Body of pancreas (tissue), 4 donors: ENCODE results near the gene TCN2. TPM values are rescaled to one million over a fixed set of nuclear protein-coding genes. Genes with fewer than 3 reads are reported as not detected.
A peak's percentile ranks its signal among the peaks of the same experiment; 100 is the strongest.

ENCODE experiments used
- ATAC-seq: fragments of 150-250 bp; one replicate; pipeline ENCODE4 v1.9.1; 2016
- DNase-seq, 4 donors: peaks; one replicate each; pipeline ENCODE4 v3.0.0-alpha.2; 2019
- H3K27ac ChIP-seq, 4 donors: fragments of 200-600 bp; sonication (generic); 1 replicate in 3 of 4; 2 replicates in 1 of 4; pipeline versions ENCODE4 v1.5.1 to v1.6.1; 2016 to 2019; ENCODE audit warnings: mild to moderate bottlenecking in 1 of 4, mixed read lengths in 1 of 4, moderate library complexity in 1 of 4
- H3K27me3 ChIP-seq, 2 donors: fragments of 200-600 bp; sonication (generic); one replicate each; pipeline ENCODE4 v1.6.0; 2016; ENCODE audit warnings: mild to moderate bottlenecking in 1 of 2
- H3K36me3 ChIP-seq, 2 donors: fragments of 200-600 bp; sonication (generic); replicated peaks in 1 of 2; 2 replicates each; pipeline ENCODE4 v1.5.1; 2016; ENCODE audit warnings: low read depth in 2 of 2; ENCODE audit not compliant: insufficient read depth in 1 of 2
- H3K4me1 ChIP-seq: fragments of 200-600 bp; sonication (generic); one replicate; pipeline ENCODE4 v1.6.0; 2016
- H3K4me3 ChIP-seq, 2 donors: fragments of 200-600 bp; sonication (generic); 1 replicate in 1 of 2; 2 replicates in 1 of 2; pipeline ENCODE4 v1.5.1; 2016 to 2019
- H3K9me3 ChIP-seq, 3 donors: fragments of 200-600 bp; sonication (generic); 1 replicate in 2 of 3; 2 replicates in 1 of 3; pipeline ENCODE4 v1.5.1; 2016
- POLR2A ChIP-seq, 3 donors: fragments of 450-650 bp; IDR thresholded peaks; one replicate each; pipeline ENCODE4 v1.6.1; 2016; ENCODE audit warnings: antibody characterized with exemption in 3 of 3, mild to moderate bottlenecking in 2 of 3
- WGBS, 2 donors: methylation state at CpG; one replicate each; pipeline ENCODE4 v1.1.5; 2017; 5-methylcytosine and 5-hydroxymethylcytosine counted together
- intact Hi-C: fragments of 100-400 bp; cut with DNase I; formaldehyde crosslinking; loops from one replicate; pipeline ENCODE4 v1.15.1; 2023
- total RNA-seq, 2 donors: library from RNA; depleted of rRNA; stranded (reverse); fragments of >200 nt; gene quantifications; one replicate each; pipeline ENCODE4 v1.1.0, GENCODE V29; 2016
- TF ChIP-seq, protein P1 (sequence below), 7 experiments: fragments of 450-650 bp in 4 of 7; fragments of 200-600 bp in 3 of 7; sonication (generic) in 3 of 7; IDR thresholded peaks; one replicate each; pipeline ENCODE4 v1.5.1; 2016 to 2019; ENCODE audit warnings: antibody characterized with exemption in 7 of 7

TCN2 gene
- total RNA-seq, 2 donors from 2014 or later: 14.8 to 16.3 TPM

DNA sequence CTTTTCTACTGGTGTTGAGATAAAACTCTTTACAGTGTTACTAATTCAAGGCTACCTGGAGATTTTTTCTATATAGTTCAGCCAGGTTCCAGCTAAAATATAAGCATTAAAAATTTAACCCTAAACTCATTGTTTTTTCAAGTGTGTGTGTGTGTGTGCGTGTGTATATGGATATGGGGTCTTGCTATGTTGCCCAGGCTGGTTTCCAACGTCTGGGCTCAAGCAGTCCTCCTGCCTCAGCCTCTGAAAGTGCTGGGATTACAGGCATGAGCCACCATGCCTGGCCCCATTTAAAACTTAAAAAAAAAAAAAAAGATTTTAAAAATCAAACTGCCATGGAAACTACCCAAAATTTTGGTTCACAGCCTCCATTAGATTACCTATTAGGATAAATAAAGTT is 10.8 kb upstream of the TCN2 start:
- H3K27ac ChIP-seq: peak overlapping the region in 1 of 4 donors; percentile 56
- WGBS, 2 donors: 13 to 22% methylated on average over 2 of the region's 2 CpGs

DNA sequence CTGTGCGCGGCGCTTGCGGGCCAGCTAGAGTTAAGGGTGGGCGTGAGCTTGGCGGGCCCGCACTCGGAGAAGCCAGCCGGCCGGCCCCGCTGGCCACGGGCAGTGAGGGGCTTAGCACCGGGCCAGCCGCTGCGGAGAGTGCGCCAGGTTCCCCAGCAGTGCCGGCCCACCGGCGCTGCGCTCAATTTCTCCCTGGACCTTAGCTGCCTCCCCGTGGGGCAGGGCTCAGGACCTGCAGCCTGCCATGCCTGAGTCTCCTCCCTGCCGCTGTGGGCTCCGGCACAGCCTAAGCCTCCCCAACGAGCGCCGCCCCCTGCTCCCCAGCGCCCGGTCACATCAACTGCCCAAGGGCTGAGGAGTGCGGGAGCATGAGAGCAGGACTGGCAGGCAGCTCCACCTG is 10.1 kb upstream of the TCN2 start:
- TF ChIP-seq POLR2A (IDR thresholded peaks at IDR 0.05): no peak
- TF ChIP-seq, protein P1, sequence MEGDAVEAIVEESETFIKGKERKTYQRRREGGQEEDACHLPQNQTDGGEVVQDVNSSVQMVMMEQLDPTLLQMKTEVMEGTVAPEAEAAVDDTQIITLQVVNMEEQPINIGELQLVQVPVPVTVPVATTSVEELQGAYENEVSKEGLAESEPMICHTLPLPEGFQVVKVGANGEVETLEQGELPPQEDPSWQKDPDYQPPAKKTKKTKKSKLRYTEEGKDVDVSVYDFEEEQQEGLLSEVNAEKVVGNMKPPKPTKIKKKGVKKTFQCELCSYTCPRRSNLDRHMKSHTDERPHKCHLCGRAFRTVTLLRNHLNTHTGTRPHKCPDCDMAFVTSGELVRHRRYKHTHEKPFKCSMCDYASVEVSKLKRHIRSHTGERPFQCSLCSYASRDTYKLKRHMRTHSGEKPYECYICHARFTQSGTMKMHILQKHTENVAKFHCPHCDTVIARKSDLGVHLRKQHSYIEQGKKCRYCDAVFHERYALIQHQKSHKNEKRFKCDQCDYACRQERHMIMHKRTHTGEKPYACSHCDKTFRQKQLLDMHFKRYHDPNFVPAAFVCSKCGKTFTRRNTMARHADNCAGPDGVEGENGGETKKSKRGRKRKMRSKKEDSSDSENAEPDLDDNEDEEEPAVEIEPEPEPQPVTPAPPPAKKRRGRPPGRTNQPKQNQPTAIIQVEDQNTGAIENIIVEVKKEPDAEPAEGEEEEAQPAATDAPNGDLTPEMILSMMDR (IDR thresholded peaks at IDR 0.05): no peak
- Histone ChIP-seq H3K36me3 (no peaks in the 10 kb centered on the region), H3K27ac (peak overlapping the region in 3 of 4 donors; percentile 0 to 56 (median 39)), H3K27me3 (no peaks in the 10 kb centered on the region), H3K4me3 (no peak overlapping the region), H3K9me3 (no peaks in the 10 kb centered on the region), H3K4me1 (peaks cover 28% of the 10 kb centered on the region)
- ATAC-seq (no peak), DNase-seq (peak in 2 of 4 donors; percentile 26 to 49)
- intact Hi-C loops: no loop called here
- WGBS, 2 donors: 58 to 89% methylated on average over 12 to 29 of the region's 29 CpGs

More for the DNA sequence above, 10.8 kb upstream of the TCN2 start:
- Histone ChIP-seq H3K4me3 (no peak overlapping the region), H3K36me3 (no peaks in the 10 kb centered on the region), H3K4me1 (peaks cover 29% of the 10 kb centered on the region), H3K9me3 (no peaks in the 10 kb centered on the region), H3K27me3 (no peaks in the 10 kb centered on the region)
- DNase-seq (no peak), ATAC-seq (no peak)
- TF ChIP-seq, protein P1 (IDR thresholded peaks at IDR 0.05): no peak
- no peak for TF ChIP-seq POLR2A (IDR thresholded peaks at IDR 0.05)
- intact Hi-C loops: no loop called here

DNA sequence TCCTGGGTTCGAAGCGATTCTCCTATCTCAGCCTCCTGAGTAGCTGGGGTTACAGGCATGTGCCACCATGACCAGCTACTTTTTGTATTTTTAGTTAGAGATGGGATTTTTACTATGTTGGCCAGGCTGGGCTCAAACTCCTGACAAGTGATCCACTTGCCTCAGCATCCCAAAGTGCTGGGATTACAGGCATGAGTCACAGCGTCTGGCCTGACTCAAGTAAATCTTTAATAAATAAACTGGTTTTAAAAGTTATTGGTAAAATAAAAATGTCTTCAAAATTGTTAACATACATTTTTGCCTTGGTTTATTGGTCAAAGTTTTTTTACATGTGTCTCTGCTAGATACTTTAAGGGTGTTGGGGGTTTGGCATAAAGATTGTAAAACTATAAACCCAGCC is 8.0 kb upstream of the TCN2 start:
- H3K4me1 ChIP-seq: peaks cover 23% of the 10 kb centered on the region
- no peak for TF ChIP-seq POLR2A (IDR thresholded peaks at IDR 0.05)
- TF ChIP-seq, protein P1 (IDR thresholded peaks at IDR 0.05): no peak
- DNase-seq: no peak
- H3K27ac ChIP-seq: no peak overlapping the region
- no peaks in the 10 kb centered on the region for H3K36me3 ChIP-seq
- 81 to 90% methylated on average over 3 of the region's 3 CpGs for WGBS, 2 donors
- intact Hi-C loops: no loop called here
- no peaks in the 10 kb centered on the region for H3K9me3 ChIP-seq
- ATAC-seq: no peak
- no peaks in the 10 kb centered on the region for H3K27me3 ChIP-seq
- no peak overlapping the region for H3K4me3 ChIP-seq

DNA sequence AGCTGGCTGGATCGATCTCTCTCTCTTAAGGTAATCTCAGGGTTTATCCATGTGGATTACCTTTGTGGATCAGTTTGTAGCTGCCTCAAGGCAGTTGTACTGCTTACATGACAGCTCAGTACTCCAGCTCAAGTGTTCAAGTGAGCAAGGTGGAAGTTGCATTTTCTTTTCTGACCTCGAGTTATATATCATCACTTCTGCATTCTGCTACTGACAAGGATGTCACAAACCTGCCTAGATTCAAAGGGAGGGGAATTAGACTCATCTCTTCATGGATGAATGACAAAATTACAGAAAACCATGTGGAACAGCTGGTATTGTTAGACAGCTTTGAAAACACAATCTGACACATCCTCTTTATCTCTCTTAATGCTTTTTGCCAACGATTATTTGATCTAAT is 6.1 kb upstream of the TCN2 start:
- H3K9me3 ChIP-seq: no peaks in the 10 kb centered on the region
- no peak for TF ChIP-seq POLR2A (IDR thresholded peaks at IDR 0.05)
- TF ChIP-seq, protein P1 (IDR thresholded peaks at IDR 0.05): no peak
- WGBS, 2 donors: 36 to 44% methylated on average over 3 of the region's 3 CpGs
- DNase-seq (no peak), ATAC-seq (no peak)
- H3K4me3 ChIP-seq: no peak overlapping the region
- no peaks in the 10 kb centered on the region for H3K36me3 ChIP-seq
- no peaks in the 10 kb centered on the region for H3K27me3 ChIP-seq
- intact Hi-C loops: no loop called here
- peaks cover 22% of the 10 kb centered on the region for H3K4me1 ChIP-seq
- no peak overlapping the region for H3K27ac ChIP-seq

DNA sequence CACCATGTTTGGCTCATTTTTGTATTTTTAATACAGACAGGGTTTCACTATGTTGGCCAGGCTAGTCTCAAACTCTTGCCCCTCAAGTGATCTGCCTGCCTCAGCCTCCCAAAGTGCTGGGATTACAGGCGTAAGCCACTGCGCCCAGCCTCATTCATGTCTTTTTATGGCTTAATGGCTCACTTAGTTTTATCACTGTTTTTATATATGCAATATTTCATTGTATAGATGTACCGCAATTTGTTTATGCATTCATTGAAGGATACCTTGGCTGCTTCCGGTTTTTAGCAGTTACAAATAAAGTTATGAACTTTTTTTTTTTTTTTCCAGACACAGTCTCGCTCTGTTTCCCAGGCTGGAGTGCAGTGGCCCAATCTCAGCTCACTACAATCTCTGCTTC is 5.5 kb upstream of the TCN2 start:
- H3K4me3 ChIP-seq: no peak overlapping the region
- H3K27ac ChIP-seq: no peak overlapping the region
- ATAC-seq: no peak
- intact Hi-C loops: no loop called here
- no peak for DNase-seq
- H3K9me3 ChIP-seq: no peaks in the 10 kb centered on the region
- no peaks in the 10 kb centered on the region for H3K36me3 ChIP-seq
- peaks cover 22% of the 10 kb centered on the region for H3K4me1 ChIP-seq
- no peaks in the 10 kb centered on the region for H3K27me3 ChIP-seq
- TF ChIP-seq, protein P1 (IDR thresholded peaks at IDR 0.05): no peak
- TF ChIP-seq POLR2A (IDR thresholded peaks at IDR 0.05): no peak
- 81 to 84% methylated on average over 5 of the region's 5 CpGs for WGBS, 2 donors
